ENCODE results near the gene PDE6A.

Gene PDE6A

GRCh38 chr5:149915392-149916260 is 29.0 kb downstream of the PDE6A start:
- H3K4me3 ChIP-seq (ENCODE audit: low read depth, low read length): no peak overlapping the region
- TF ChIP-seq POLR2A (IDR thresholded peaks at IDR 0.05; ENCODE audit: extremely low read depth, insufficient read length): no peak
- no peak for TF ChIP-seq MYC (IDR thresholded peaks at IDR 0.05; ENCODE audit: low read depth, low read length)
- TF ChIP-seq MAX (IDR thresholded peaks at IDR 0.05; ENCODE audit: low read depth, low read length): no peak
- no peak for TF ChIP-seq CTCF (IDR thresholded peaks at IDR 0.05; ENCODE audit: low read depth, low read length)
- DNase-seq (ENCODE audit: low read depth): no peak

GRCh38 chr5:149913436-149914419 is 30.9 kb downstream of the PDE6A start:
- H3K4me3 ChIP-seq (ENCODE audit: low read depth, low read length): no peak overlapping the region
- TF ChIP-seq CTCF (IDR thresholded peaks at IDR 0.05; ENCODE audit: low read depth, low read length) (no peak), POLR2A (IDR thresholded peaks at IDR 0.05; ENCODE audit: extremely low read depth, insufficient read length) (no peak), MAX (IDR thresholded peaks at IDR 0.05; ENCODE audit: low read depth, low read length) (no peak), MYC (IDR thresholded peaks at IDR 0.05; ENCODE audit: low read depth, low read length) (no peak)
- DNase-seq (ENCODE audit: low read depth): peak; percentile 64

GRCh38 chr5:149912226-149912871 is 32.2 kb downstream of the PDE6A start:
- no peak for DNase-seq (ENCODE audit: low read depth)
- H3K4me3 ChIP-seq (ENCODE audit: low read depth, low read length): no peak overlapping the region
- TF ChIP-seq MAX (IDR thresholded peaks at IDR 0.05; ENCODE audit: low read depth, low read length) (no peak), POLR2A (IDR thresholded peaks at IDR 0.05; ENCODE audit: extremely low read depth, insufficient read length) (no peak), MYC (IDR thresholded peaks at IDR 0.05; ENCODE audit: low read depth, low read length) (no peak), CTCF (IDR thresholded peaks at IDR 0.05; ENCODE audit: low read depth, low read length) (no peak)

GRCh38 chr5:149911031-149911430 is 33.6 kb downstream of the PDE6A start:
- TF ChIP-seq CTCF (IDR thresholded peaks at IDR 0.05; ENCODE audit: low read depth, low read length) (no peak), POLR2A (IDR thresholded peaks at IDR 0.05; ENCODE audit: extremely low read depth, insufficient read length) (no peak), MAX (IDR thresholded peaks at IDR 0.05; ENCODE audit: low read depth, low read length) (no peak), MYC (IDR thresholded peaks at IDR 0.05; ENCODE audit: low read depth, low read length) (no peak)
- no peak overlapping the region for H3K4me3 ChIP-seq (ENCODE audit: low read depth, low read length)
- no peak for DNase-seq (ENCODE audit: low read depth)

GRCh38 chr5:149907828-149908227 is 36.8 kb downstream of the PDE6A start:
- DNase-seq (ENCODE audit: low read depth): no peak
- TF ChIP-seq CTCF (IDR thresholded peaks at IDR 0.05; ENCODE audit: low read depth, low read length): no peak
- TF ChIP-seq POLR2A (IDR thresholded peaks at IDR 0.05; ENCODE audit: extremely low read depth, insufficient read length): no peak
- no peak for TF ChIP-seq MAX (IDR thresholded peaks at IDR 0.05; ENCODE audit: low read depth, low read length)
- no peak for TF ChIP-seq MYC (IDR thresholded peaks at IDR 0.05; ENCODE audit: low read depth, low read length)
- H3K4me3 ChIP-seq (ENCODE audit: low read depth, low read length): no peak overlapping the region

All from NB4 (cell line).